HG03097 (cell line): ENCODE measurements around the gene BUD31.
A peak's percentile ranks its signal among the peaks of the same experiment; 100 is the strongest.
"Not testable (repeated sequence)": the region's sequence is repeated elsewhere in the genome, so short reads cannot be mapped to it uniquely, and the experiment has no call there.

Source experiments
- ATAC-seq: cut with Tn5 transposase; IDR thresholded peaks from one replicate; pipeline ENCODE4 v1.9.1; 2021; ENCODE audit not compliant: unreplicated experiment, low FRiP score

The BUD31 gene

GRCh38 chr7:99408379-99409191 is at the start of gene BUD31, which contains the start of gene PDAP1:
Gene BUD31 (plus strand): TSS chr7:99408969. CDS start chr7:99411093, 2,124 bp downstream.
Gene PDAP1 (minus strand): TSS chr7:99408597. CDS start chr7:99408548, 49 bp downstream.
- ATAC-seq: peak; percentile 70

- ATAC-seq: no peak
Observed at GRCh38 chr7:99359465-99360154, 49.2 kb upstream of the BUD31 start.

- no peak for ATAC-seq
Observed at GRCh38 chr7:99362801-99363200, 46.0 kb upstream of the BUD31 start.

- ATAC-seq: no peak
Observed at GRCh38 chr7:99363286-99363685, 45.5 kb upstream of the BUD31 start.

GRCh38 chr7:99365318-99366141 is 43.2 kb upstream of the BUD31 start:
- ATAC-seq: no peak

GRCh38 chr7:99366646-99367045 is 42.1 kb upstream of the BUD31 start:
- no peak for ATAC-seq

- no peak for ATAC-seq
Observed at GRCh38 chr7:99368750-99369389, 39.9 kb upstream of the BUD31 start.

GRCh38 chr7:99369767-99370391 is 38.9 kb upstream of the BUD31 start:
- ATAC-seq: no peak

- no peak for ATAC-seq
Observed at GRCh38 chr7:99371376-99371920, 37.3 kb upstream of the BUD31 start.

- no peak for ATAC-seq
Observed at GRCh38 chr7:99372275-99373090, 36.3 kb upstream of the BUD31 start.

GRCh38 chr7:99373091-99374066 is 35.4 kb upstream of the BUD31 start:
- ATAC-seq: no peak

GRCh38 chr7:99374111-99375064 is 34.4 kb upstream of the BUD31 start, which contains the start of gene ARPC1B:
Gene ARPC1B (plus strand): TSS chr7:99374730. CDS start chr7:99385715, 10,985 bp downstream.
- ATAC-seq: peak; percentile 45

- no peak for ATAC-seq
Observed at GRCh38 chr7:99375070-99375807, 33.5 kb upstream of the BUD31 start.

GRCh38 chr7:99379043-99379577 is 29.7 kb upstream of the BUD31 start:
- ATAC-seq: no peak

- ATAC-seq: not testable (repeated sequence)
Observed at GRCh38 chr7:99379693-99380031, 29.1 kb upstream of the BUD31 start.
